NCI-H524 treated with DMSO at 0.1 percent for 48 hours (cell line): ENCODE data around the gene TOPORS.
"Not testable (repeated sequence)": the region's sequence is repeated elsewhere in the genome, so short reads cannot be mapped to it uniquely, and the experiment has no call there.

ENCODE experiments used
- DNase-seq: peaks from one replicate; lab custom pipeline; 2025; lab: John Stamatoyannopoulos, UW

Gene TOPORS

GRCh38 chr9:32565967-32566366 lies 13.6 kb upstream of the TOPORS start:
- DNase-seq = no peak

GRCh38 chr9:32558408-32558934 lies 6.1 kb upstream of the TOPORS start:
- no peak for DNase-seq

GRCh38 chr9:32554591-32554990 lies 2.2 kb upstream of the TOPORS start:
- DNase-seq = no peak

- no peak for DNase-seq
Observed at GRCh38 chr9:32554107-32554506, 1.7 kb upstream of the TOPORS start.

- peak; percentile 22 for DNase-seq
Observed at GRCh38 chr9:32551276-32552051, 922 bp downstream of the TOPORS start.

- peak; percentile 71 for DNase-seq
Observed at GRCh38 chr9:32550562-32551275, 1.7 kb downstream of the TOPORS start.

GRCh38 chr9:32550150-32550561 lies 2.2 kb downstream of the TOPORS start:
- no peak for DNase-seq

- DNase-seq = not testable (repeated sequence)
Observed at GRCh38 chr9:32548213-32548612, 4.2 kb downstream of the TOPORS start.

- DNase-seq = no peak
Observed at GRCh38 chr9:32545884-32546283, 6.5 kb downstream of the TOPORS start.

- no peak for DNase-seq
Observed at GRCh38 chr9:32543047-32543446, 9.3 kb downstream of the TOPORS start.

- no peak for DNase-seq
Observed at GRCh38 chr9:32533816-32534215, 18.6 kb downstream of the TOPORS start.

- DNase-seq = no peak
Observed at GRCh38 chr9:32533336-32533735, 19.1 kb downstream of the TOPORS start.

GRCh38 chr9:32526707-32527048 lies 25.7 kb downstream of the TOPORS start:
- DNase-seq = no peak

GRCh38 chr9:32526041-32526706 lies 26.2 kb downstream of the TOPORS start, which contains the start of gene RIGI:
Gene RIGI, minus strand, starts transcription at chr9:32526196. Its CDS starts 30 bp downstream, at chr9:32526166.
- peak; percentile 70 for DNase-seq

- DNase-seq = no peak
Observed at GRCh38 chr9:32525709-32526030, 26.7 kb downstream of the TOPORS start.

GRCh38 chr9:32524892-32525708 lies 27.3 kb downstream of the TOPORS start:
- no peak for DNase-seq

GRCh38 chr9:32524558-32524891 lies 27.9 kb downstream of the TOPORS start:
- not testable (repeated sequence) for DNase-seq

- no peak for DNase-seq
Observed at GRCh38 chr9:32523910-32524309, 28.5 kb downstream of the TOPORS start.

GRCh38 chr9:32518276-32518675 lies 34.1 kb downstream of the TOPORS start:
- DNase-seq = no peak

- DNase-seq = no peak
Observed at GRCh38 chr9:32516241-32516640, 36.1 kb downstream of the TOPORS start.

- no peak for DNase-seq
Observed at GRCh38 chr9:32508728-32509127, 43.7 kb downstream of the TOPORS start.

GRCh38 chr9:32503008-32503407 lies 49.4 kb downstream of the TOPORS start:
- no peak for DNase-seq
